Endodermal cell (in vitro differentiated cells): ENCODE measurements around the gene SLC25A10. TPM values are rescaled to one million over a fixed set of nuclear protein-coding genes. Genes with fewer than 3 reads are reported as not detected.
"Not testable (repeated sequence)": the region's sequence is repeated elsewhere in the genome, so short reads cannot be mapped to it uniquely, and the experiment has no call there.

ENCODE experiments used
- DNase-seq: peaks from one replicate; pipeline ENCODE4 v3.0.0-alpha.2; 2017
- H3K27ac ChIP-seq: 2 replicates; pipeline ENCODE4 v1.5.1; 2013; ENCODE audit warnings: mild to moderate bottlenecking, low read depth, low read length, moderate library complexity
- H3K27me3 ChIP-seq: 2 replicates; pipeline ENCODE4 v1.6.1; 2013; ENCODE audit warnings: mild to moderate bottlenecking, low read length, moderate library complexity; ENCODE audit not compliant: insufficient read depth, control insufficient read depth, poor library complexity, severe bottlenecking
- H3K36me3 ChIP-seq: 2 replicates; pipeline ENCODE4 v1.7.0; 2013; ENCODE audit warnings: mild to moderate bottlenecking, low read length, moderate library complexity; ENCODE audit not compliant: control insufficient read depth, insufficient read depth
- H3K4me1 ChIP-seq: one replicate; pipeline ENCODE4 v1.7.0; 2013; ENCODE audit warnings: low read length; ENCODE audit not compliant: control insufficient read depth, insufficient read depth
- H3K4me3 ChIP-seq: 2 replicates; pipeline ENCODE4 v1.5.1; 2013; ENCODE audit warnings: mild to moderate bottlenecking, low read length, moderate library complexity
- H3K9ac ChIP-seq: 2 replicates; pipeline ENCODE4 v1.6.1; 2013; ENCODE audit warnings: mild to moderate bottlenecking, low read length, moderate library complexity; ENCODE audit not compliant: poor library complexity, severe bottlenecking; ENCODE audit errors: extremely low read depth
- H3K9me3 ChIP-seq: 2 replicates; pipeline ENCODE4 v1.6.1; 2013; ENCODE audit warnings: mild to moderate bottlenecking, low read length, moderate library complexity; ENCODE audit not compliant: control insufficient read depth
- H3K27ac Mint-ChIP-seq: 2 replicates; pipeline ENCODE4 v1.8.0; 2020; ENCODE audit warnings: mixed read lengths
- H3K27me3 Mint-ChIP-seq: 2 replicates; pipeline ENCODE4 v1.8.0; 2021; ENCODE audit warnings: mild to moderate bottlenecking, mixed read lengths; ENCODE audit not compliant: insufficient read depth
- H3K36me3 Mint-ChIP-seq: 2 replicates; pipeline ENCODE4 v1.8.0; 2020; ENCODE audit warnings: low read depth, mixed read lengths
- H3K4me1 Mint-ChIP-seq: 2 replicates; pipeline ENCODE4 v1.8.0; 2020; ENCODE audit warnings: mixed read lengths
- H3K4me3 Mint-ChIP-seq: 2 replicates; pipeline ENCODE4 v1.8.0; 2020; ENCODE audit warnings: mild to moderate bottlenecking, moderate library complexity, mixed read lengths
- H3K9me3 Mint-ChIP-seq: 2 replicates; pipeline ENCODE4 v1.8.0; 2020; ENCODE audit warnings: mild to moderate bottlenecking, mixed read lengths
- CTCF ChIP-seq: fragments of 200-600 bp; sonication (generic); conservative IDR thresholded peaks from 2 replicates; pipeline ENCODE4 v1.5.0; 2021; ENCODE audit warnings: antibody characterized with exemption, mild to moderate bottlenecking
- WGBS, 2 experiments: methylation state at CpG; one replicate each; pipeline versions ENCODE4 v1.1.5 to v1.1.7; 2013; ENCODE audit warnings: missing lambda C conversion rate in 2 of 2, mixed read lengths in 1 of 2; ENCODE audit not compliant: insufficient coverage in 1 of 2, insufficient read length in 1 of 2; 5-methylcytosine and 5-hydroxymethylcytosine counted together
- total RNA-seq, 2 donors: library from RNA; stranded (reverse); fragmentation: NEBNext Ultra II Directional in 1 of 2; extraction: Animal tissue kit (Norgen Biotek cat#: 25700) in 1 of 2; gene quantifications; 2 replicates in 1 of 2; 3 replicates in 1 of 2; pipeline ENCODE4 v1.2.1, GENCODE V29; 2021

Gene SLC25A10
- total RNA-seq, 2 donors from 2014 or later: 24.8 to 37.6 TPM

- H3K27ac ChIP-seq, H3K4me3 Mint-ChIP-seq: not testable (repeated sequence)
- DNase-seq: peak; percentile 81
Observed at GRCh38 chr17:81675515-81676221, 36.4 kb upstream of the SLC25A10 start.

GRCh38 chr17:81676906-81677305 lies 35.2 kb upstream of the SLC25A10 start:
- no peak overlapping the region for H3K27ac Mint-ChIP-seq
- Histone ChIP-seq H3K27ac (no peak overlapping the region), H3K9ac (no peak overlapping the region), H3K36me3 (peaks cover 26% of the 10 kb centered on the region), H3K4me1 (no peaks in the 10 kb centered on the region), H3K9me3 (no peaks in the 10 kb centered on the region), H3K27me3 (no peaks in the 10 kb centered on the region), H3K4me3 (no peak overlapping the region)
- peaks cover 4% of the 10 kb centered on the region for H3K9me3 Mint-ChIP-seq
- no peak overlapping the region for H3K4me3 Mint-ChIP-seq
- no peaks in the 10 kb centered on the region for H3K4me1 Mint-ChIP-seq
- peaks cover 25% of the 10 kb centered on the region for H3K36me3 Mint-ChIP-seq
- TF ChIP-seq CTCF: no peak
- 94 to 95% methylated on average over 10 to 17 of the region's 17 CpGs for WGBS, 2 experiments
- peak; percentile 46 for DNase-seq
- H3K27me3 Mint-ChIP-seq: no peaks in the 10 kb centered on the region

More at GRCh38 chr17:81675515-81676221, 36.4 kb upstream of the SLC25A10 start:
- H3K9me3 Mint-ChIP-seq, H3K4me3 ChIP-seq, H3K4me1 ChIP-seq, H3K9ac ChIP-seq, H3K9me3 ChIP-seq, H3K4me1 Mint-ChIP-seq, H3K27me3 Mint-ChIP-seq, H3K27ac Mint-ChIP-seq, H3K27me3 ChIP-seq: not testable (repeated sequence)
- H3K36me3 Mint-ChIP-seq: peaks cover 31% of the 10 kb centered on the region
- H3K36me3 ChIP-seq: peaks cover 30% of the 10 kb centered on the region
- WGBS, 2 experiments: 52 to 53% methylated on average over 8 to 11 of the region's 18 CpGs
- peak; percentile 76 for TF ChIP-seq CTCF

- peaks cover 4% of the 10 kb centered on the region for H3K9me3 Mint-ChIP-seq
- DNase-seq: no peak
- H3K27ac ChIP-seq: no peak overlapping the region
- H3K27me3 ChIP-seq: no peaks in the 10 kb centered on the region
- peaks cover 7% of the 10 kb centered on the region for H3K36me3 Mint-ChIP-seq
- H3K9me3 ChIP-seq: no peaks in the 10 kb centered on the region
- H3K9ac ChIP-seq: no peak overlapping the region
- 94 to 95% methylated on average over 9 to 11 of the region's 11 CpGs for WGBS, 2 experiments
- no peak overlapping the region for H3K4me3 Mint-ChIP-seq
- H3K4me1 ChIP-seq: peaks cover 5% of the 10 kb centered on the region
- H3K36me3 ChIP-seq: peaks cover 7% of the 10 kb centered on the region
- no peak for TF ChIP-seq CTCF
- no peaks in the 10 kb centered on the region for H3K27me3 Mint-ChIP-seq
- H3K4me3 ChIP-seq: no peak overlapping the region
- peaks cover 14% of the 10 kb centered on the region for H3K4me1 Mint-ChIP-seq
- no peak overlapping the region for H3K27ac Mint-ChIP-seq
Observed at GRCh38 chr17:81680150-81680549, 31.9 kb upstream of the SLC25A10 start.
